H1 (cell line): ENCODE measurements around the gene DCDC2. TPM values are rescaled to one million over a fixed set of nuclear protein-coding genes. Genes with fewer than 3 reads are reported as not detected.

Experiments
- CTCF ChIA-PET: fragments of 300-600 bp; sonication (Branson Sonifier 250); formaldehyde crosslinking; loops from one replicate; lab custom pipeline; 2021; ENCODE audit not compliant: partially characterized antibody; lab: Charles Lee
- POLR2A ChIA-PET: fragments of 300-600 bp; sonication (Branson Sonifier 250); formaldehyde crosslinking; loops from one replicate; lab custom pipeline; 2021; ENCODE audit warnings: inconsistent platforms; ENCODE audit not compliant: partially characterized antibody; lab: Charles Lee
- DNase-seq, 2 experiments: peaks; one replicate each; pipeline versions ENCODE4 v3.0.0 to v3.0.0-alpha.2; 2010 to 2022; ENCODE audit warnings: low spot score in 2 of 2, low read depth in 1 of 2, mixed read lengths in 1 of 2
- FAIRE-seq: peaks from 2 replicates; lab custom pipeline; 2011; peaks lifted over from hg19 to GRCh38; lab: Jason Lieb, UNC
- H2AFZ ChIP-seq: 2 replicates; pipeline ENCODE4 v1.8.1; 2012; ENCODE audit warnings: low read length, inconsistent platforms
- H2AK5ac ChIP-seq: 2 replicates; pipeline ENCODE4 v1.6.1; 2013; ENCODE audit warnings: low read depth, low read length
- H2BK120ac ChIP-seq: replicated peaks from 2 replicates; pipeline ENCODE3; 2013; ENCODE audit warnings: low read depth, low read length, inconsistent platforms
- H2BK12ac ChIP-seq: 2 replicates; pipeline ENCODE4 v1.6.1; 2013; ENCODE audit warnings: low read depth, low read length
- H2BK15ac ChIP-seq: 2 replicates; pipeline ENCODE4 v1.6.1; 2013; ENCODE audit warnings: low read length
- H2BK20ac ChIP-seq: 2 replicates; pipeline ENCODE4 v1.6.1; 2013; ENCODE audit warnings: low read length
- H2BK5ac ChIP-seq: 2 replicates; pipeline ENCODE4 v1.6.1; 2013; ENCODE audit warnings: low read depth, low read length
- H3K14ac ChIP-seq: 2 replicates; pipeline ENCODE4 v1.6.1; 2013; ENCODE audit warnings: inconsistent platforms; ENCODE audit not compliant: insufficient read length
- H3K18ac ChIP-seq: 2 replicates; pipeline ENCODE4 v1.6.1; 2013; ENCODE audit warnings: low read length; ENCODE audit errors: extremely low read depth
- H3K23ac ChIP-seq: 2 replicates; pipeline ENCODE4 v1.6.1; 2013; ENCODE audit warnings: inconsistent platforms; ENCODE audit not compliant: insufficient read length
- H3K23me2 ChIP-seq: 2 replicates; pipeline ENCODE4 v1.6.1; 2013; ENCODE audit warnings: low read depth, low read length
- H3K27ac ChIP-seq: 2 replicates; pipeline ENCODE4 v1.6.1; 2011; ENCODE audit warnings: low read depth, low read length, inconsistent platforms
- H3K27me3 ChIP-seq, 4 experiments: replicated peaks in 1 of 4; 1 replicate in 1 of 4; 2 replicates in 3 of 4; pipeline versions ENCODE4 v1.6.1 to v1.8.1; 2011 to 2013; ENCODE audit warnings: low read length in 3 of 4, mild to moderate bottlenecking in 3 of 4, inconsistent platforms in 2 of 4, mixed read lengths in 2 of 4, moderate library complexity in 1 of 4; ENCODE audit not compliant: control insufficient read depth in 3 of 4, insufficient read depth in 3 of 4; ENCODE audit errors: extremely low read depth in 1 of 4
- H3K36me3 ChIP-seq, 4 experiments: 2 replicates each; pipeline versions ENCODE4 v1.6.1 to v1.8.1; 2011 to 2013; ENCODE audit warnings: mild to moderate bottlenecking in 4 of 4, low read length in 3 of 4, moderate library complexity in 2 of 4, control low read depth in 1 of 4, inconsistent platforms in 1 of 4; ENCODE audit not compliant: insufficient read depth in 4 of 4, control insufficient read depth in 2 of 4
- H3K4ac ChIP-seq: replicated peaks from 2 replicates; pipeline ENCODE3; 2013; ENCODE audit warnings: low read length, low read depth, mixed read lengths, inconsistent platforms; ENCODE audit not compliant: insufficient read length
- H3K4me1 ChIP-seq, 4 experiments: replicated peaks in 1 of 4; 1 replicate in 1 of 4; 2 replicates in 3 of 4; pipeline versions ENCODE4 v1.6.1 to v1.8.1; 2011 to 2013; ENCODE audit warnings: low read length in 3 of 4, inconsistent platforms in 2 of 4, mixed read lengths in 1 of 4; ENCODE audit not compliant: insufficient read depth in 4 of 4, control insufficient read depth in 3 of 4
- H3K4me2 ChIP-seq, 2 experiments: 2 replicates each; pipeline versions ENCODE4 v1.6.1 to v1.8.1; 2011 to 2013; ENCODE audit warnings: low read depth in 2 of 2, low read length in 2 of 2, control low read depth in 1 of 2, inconsistent platforms in 1 of 2, mild to moderate bottlenecking in 1 of 2; ENCODE audit not compliant: insufficient read depth in 1 of 2
- H3K4me3 ChIP-seq, 4 experiments: fragments of 200-600, 300-600 bp in 1 of 4; sonication (generic), shearing (Covaris generic), sonication (Bioruptor Twin) in 1 of 4; 2 replicates each; pipeline versions ENCODE4 v1.5.1 to v1.8.1; 2011 to 2016; ENCODE audit warnings: low read length in 4 of 4, low read depth in 3 of 4, control low read depth in 2 of 4, inconsistent platforms in 2 of 4, mild to moderate bottlenecking in 2 of 4, mixed read lengths in 1 of 4, moderate library complexity in 1 of 4; ENCODE audit not compliant: insufficient read depth in 2 of 4; ENCODE audit errors: extremely low read depth in 1 of 4
- H3K56ac ChIP-seq: replicated peaks from 2 replicates; pipeline ENCODE3; 2013; ENCODE audit warnings: low read depth, mild to moderate bottlenecking, mixed read lengths, low read length, inconsistent platforms; ENCODE audit not compliant: insufficient read length
- H3K79me1 ChIP-seq: 2 replicates; pipeline ENCODE4 v1.6.1; 2013; ENCODE audit warnings: low read depth, low read length, control low read depth
- H3K79me2 ChIP-seq, 2 experiments: 2 replicates each; pipeline versions ENCODE4 v1.6.1 to v1.8.1; 2012 to 2013; ENCODE audit warnings: low read length in 2 of 2, mild to moderate bottlenecking in 2 of 2, inconsistent platforms in 1 of 2; ENCODE audit not compliant: insufficient read depth in 2 of 2, control insufficient read depth in 1 of 2
- H3K9ac ChIP-seq, 4 experiments: replicated peaks in 1 of 4; 1 replicate in 1 of 4; 2 replicates in 3 of 4; pipeline versions ENCODE4 v1.6.1 to v1.8.1; 2011 to 2013; ENCODE audit warnings: low read depth in 3 of 4, low read length in 3 of 4, control low read depth in 2 of 4, mild to moderate bottlenecking in 2 of 4, moderate library complexity in 2 of 4, inconsistent platforms in 1 of 4; ENCODE audit errors: extremely low read depth in 1 of 4
- H3K9me3 ChIP-seq, 2 experiments: 2 replicates each; pipeline versions ENCODE4 v1.6.1 to v1.8.1; 2012 to 2013; ENCODE audit warnings: mild to moderate bottlenecking in 2 of 2, moderate library complexity in 2 of 2, control low read depth in 1 of 2, inconsistent platforms in 1 of 2, low read depth in 1 of 2, low read length in 1 of 2, mixed read lengths in 1 of 2; ENCODE audit not compliant: insufficient read depth in 2 of 2
- H4K20me1 ChIP-seq, 2 experiments: replicated peaks in 1 of 2; 2 replicates each; pipeline versions ENCODE3 to v1.8.1; 2011 to 2013; ENCODE audit warnings: inconsistent platforms in 2 of 2, low read length in 2 of 2, mild to moderate bottlenecking in 1 of 2; ENCODE audit not compliant: insufficient read depth in 2 of 2, control insufficient read depth in 1 of 2
- H4K5ac ChIP-seq: 2 replicates; pipeline ENCODE4 v1.6.1; 2013; ENCODE audit warnings: low read length, low read depth, mixed read lengths, inconsistent platforms; ENCODE audit not compliant: insufficient read length
- H4K8ac ChIP-seq: 2 replicates; pipeline ENCODE4 v1.8.0; 2013; ENCODE audit warnings: mild to moderate bottlenecking, moderate library complexity, low read length, inconsistent platforms; ENCODE audit not compliant: insufficient read depth; ENCODE audit errors: extremely low read depth
- H4K91ac ChIP-seq: replicated peaks from 2 replicates; pipeline ENCODE3; 2013; ENCODE audit warnings: low read length, mixed read lengths, inconsistent platforms; ENCODE audit not compliant: insufficient read length
- ASH2L ChIP-seq: fragments of 200-600, 300-600 bp; sonication (generic); IDR thresholded peaks from one replicate; pipeline ENCODE4 v1.7.1; 2017; ENCODE audit warnings: low read length
- CBX5 ChIP-seq: fragments of 300-800, 300-1000 bp; sonication (generic); IDR thresholded peaks from 2 replicates; pipeline ENCODE4 v1.7.1; 2016; ENCODE audit warnings: antibody characterized with exemption, low read length, low read depth
- CREB1 ChIP-seq: IDR thresholded peaks from 2 replicates; pipeline ENCODE4 v1.6.1; 2012; ENCODE audit warnings: inconsistent platforms
- JUN ChIP-seq: IDR thresholded peaks from 2 replicates; pipeline ENCODE4 v1.6.1; 2011; ENCODE audit warnings: low read depth, mild to moderate bottlenecking, improper control_type of control experiment, low read length
- NANOG ChIP-seq: IDR thresholded peaks from 2 replicates; pipeline ENCODE4 v1.6.1; 2011; ENCODE audit warnings: low read length, low read depth, mild to moderate bottlenecking, inconsistent platforms; ENCODE audit not compliant: insufficient read depth, poor library complexity, severe bottlenecking
- NRF1 ChIP-seq: IDR thresholded peaks from 2 replicates; pipeline ENCODE4 v1.6.1; 2011; ENCODE audit warnings: mild to moderate bottlenecking, low read depth, low read length, improper control_type of control experiment
- POLR2A ChIP-seq, 2 experiments: IDR thresholded peaks; 1 replicate in 1 of 2; 2 replicates in 1 of 2; pipeline ENCODE4 v1.6.1; 2011; ENCODE audit warnings: low read depth in 2 of 2, low read length in 2 of 2, mild to moderate bottlenecking in 2 of 2; ENCODE audit errors: control extremely low read depth in 1 of 2
- RAD21 ChIP-seq, 2 experiments: IDR thresholded peaks in 1 of 2; conservative IDR thresholded peaks in 1 of 2; 2 replicates each; pipeline ENCODE4 v1.6.1; 2011; ENCODE audit warnings: low read depth in 2 of 2, low read length in 2 of 2, improper control_type of control experiment in 1 of 2, inconsistent platforms in 1 of 2, mild to moderate bottlenecking in 1 of 2, moderate library complexity in 1 of 2
- SP4 ChIP-seq: IDR thresholded peaks from 2 replicates; pipeline ENCODE4 v1.6.1; 2012; ENCODE audit warnings: low read length, inconsistent platforms
- YY1 ChIP-seq: IDR thresholded peaks from 2 replicates; pipeline ENCODE4 v1.6.1; 2011; ENCODE audit warnings: low read depth, mild to moderate bottlenecking, low read length
- ZNF274 ChIP-seq: IDR thresholded peaks from 2 replicates; pipeline ENCODE4 v1.7.0; 2012; ENCODE audit warnings: low read length, borderline replicate concordance; ENCODE audit errors: extremely low read depth
- WGBS, 2 experiments: shearing (Covaris generic) in 1 of 2; methylation state at CpG; one replicate each; pipeline versions ENCODE4 v1.1.6 to v1.1.7; 2013 to 2015; ENCODE audit warnings: low lambda C conversion rate in 2 of 2, mixed read lengths in 2 of 2, inconsistent platforms in 1 of 2, low coverage in 1 of 2, missing lambda C conversion rate in 1 of 2; ENCODE audit not compliant: insufficient replicate concordance in 2 of 2, insufficient coverage in 1 of 2, insufficient read length in 1 of 2; ENCODE audit errors: extremely low coverage in 1 of 2, missing lambda C conversion rate in 1 of 2; 5-methylcytosine and 5-hydroxymethylcytosine counted together
- polyA plus RNA-seq, 7 experiments: library from polyadenylated mRNA; depleted of rRNA in 3 of 7; stranded (reverse) in 5 of 7; unstranded in 2 of 7; fragments of >200 nt in 5 of 7; fragments of 200-250 nt in 2 of 7; gene quantifications; 1 replicate in 5 of 7; 2 replicates in 1 of 7; 4 replicates in 1 of 7; pipeline versions ENCODE4 v1.2.1 to v1.2.3, GENCODE V29; 2011 to 2013; ENCODE audit warnings: missing spikeins in 2 of 7, mixed read lengths in 2 of 7
- total RNA-seq: library from RNA; stranded (reverse); fragmentation: NEBNext Ultra II Directional; extraction: Animal tissue kit (Norgen Biotek cat#: 25700); gene quantifications from 2 replicates; pipeline ENCODE4 v1.2.1, GENCODE V29; 2021
- TF ChIP-seq, protein P1 (sequence below), 3 experiments: IDR thresholded peaks; 1 replicate in 2 of 3; 2 replicates in 1 of 3; pipeline versions ENCODE4 v1.5.1 to v1.6.1; 2011; ENCODE audit warnings: low read length in 3 of 3, mild to moderate bottlenecking in 3 of 3, inconsistent platforms in 2 of 3, low read depth in 1 of 3, moderate library complexity in 1 of 3; ENCODE audit not compliant: insufficient read depth in 1 of 3; ENCODE audit errors: control extremely low read depth in 1 of 3

Gene DCDC2
- total and polyA plus RNA-seq, 2 of the 8 experiments (the other 6 are each of a cell fraction or from before 2014, with no cell fraction given), result 0.03 to 0.15 TPM

DNA sequence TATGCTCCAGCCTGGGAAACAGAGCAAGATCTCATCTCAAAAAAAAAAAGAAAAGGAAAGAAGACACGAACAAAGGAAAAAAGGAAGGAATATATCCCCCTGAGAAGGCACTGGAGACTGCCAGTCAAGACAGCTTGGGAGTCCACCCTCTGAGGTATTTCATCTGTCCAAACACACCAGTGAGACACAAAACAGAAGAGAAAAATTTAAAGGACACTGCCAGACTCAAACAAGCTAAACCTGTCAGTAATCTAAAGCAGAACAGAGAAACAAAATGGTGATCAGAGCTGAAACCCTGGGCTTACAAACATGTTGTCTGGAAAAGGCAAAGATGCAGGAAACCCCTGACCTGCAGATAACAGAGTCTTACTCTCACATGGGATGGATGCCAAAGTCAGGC is 114.9 kb downstream of the DCDC2 start:
- Histone ChIP-seq H2BK120ac (no peak overlapping the region), H3K23ac (no peak overlapping the region), H3K14ac (no peak overlapping the region), H3K36me3 (no peaks in the 10 kb centered on the region), H3K56ac (no peak overlapping the region), H3K4me3 (no peak overlapping the region), H2AK5ac (no peak overlapping the region), H2BK20ac (no peak overlapping the region), H3K4ac (no peak overlapping the region), H4K5ac (no peak overlapping the region), H3K27me3 (no peaks in the 10 kb centered on the region), H3K4me2 (no peak overlapping the region), H2BK5ac (no peak overlapping the region), H4K8ac (no peak overlapping the region), H2AFZ (no peak overlapping the region), H3K27ac (no peak overlapping the region), H2BK15ac (no peak overlapping the region), H3K79me2 (no peaks in the 10 kb centered on the region), H3K4me1 (peaks cover 0 to 3% (median 0%) of the 10 kb centered on the region in 4 experiments; a peak in 2 of 7 replicates), H3K9me3 (no peaks in the 10 kb centered on the region), H3K23me2 (no peaks in the 10 kb centered on the region), H4K91ac (no peak overlapping the region), H4K20me1 (no peaks in the 10 kb centered on the region), H3K18ac (no peak overlapping the region), H3K9ac (no peak overlapping the region), H2BK12ac (no peak overlapping the region), H3K79me1 (no peaks in the 10 kb centered on the region)
- CTCF ChIA-PET, result interaction anchor here (0.6 to 3.4 kb wide), 4 partner anchors 15 to 651 kb away, joined by 3 to 19 read pairs (median 4); no protein-coding TSS in a partner anchor
- DNase-seq (no peak), FAIRE-seq (no peak)
- POLR2A ChIA-PET, result interaction anchor here (1.0 kb wide), 1 partner anchor 9 kb away, joined by 5 read pairs; no protein-coding TSS in a partner anchor
- no CpG with 5 or more reads among the region's 1 CpG for WGBS, 2 experiments
- TF ChIP-seq JUN, result no peak
- TF ChIP-seq CREB1, result no peak
- TF ChIP-seq RAD21 (IDR thresholded peaks at IDR 0.05 in 1 of 2, conservative IDR thresholded peaks at IDR 0.05 in 1 of 2; ENCODE audit: low read depth in 2 of 2, low read length in 2 of 2), result no peak
- no peak for TF ChIP-seq NANOG
- no peak for TF ChIP-seq ZNF274
- TF ChIP-seq YY1, result no peak
- no peak for TF ChIP-seq NRF1
- no peak for TF ChIP-seq ASH2L
- TF ChIP-seq, protein P1, sequence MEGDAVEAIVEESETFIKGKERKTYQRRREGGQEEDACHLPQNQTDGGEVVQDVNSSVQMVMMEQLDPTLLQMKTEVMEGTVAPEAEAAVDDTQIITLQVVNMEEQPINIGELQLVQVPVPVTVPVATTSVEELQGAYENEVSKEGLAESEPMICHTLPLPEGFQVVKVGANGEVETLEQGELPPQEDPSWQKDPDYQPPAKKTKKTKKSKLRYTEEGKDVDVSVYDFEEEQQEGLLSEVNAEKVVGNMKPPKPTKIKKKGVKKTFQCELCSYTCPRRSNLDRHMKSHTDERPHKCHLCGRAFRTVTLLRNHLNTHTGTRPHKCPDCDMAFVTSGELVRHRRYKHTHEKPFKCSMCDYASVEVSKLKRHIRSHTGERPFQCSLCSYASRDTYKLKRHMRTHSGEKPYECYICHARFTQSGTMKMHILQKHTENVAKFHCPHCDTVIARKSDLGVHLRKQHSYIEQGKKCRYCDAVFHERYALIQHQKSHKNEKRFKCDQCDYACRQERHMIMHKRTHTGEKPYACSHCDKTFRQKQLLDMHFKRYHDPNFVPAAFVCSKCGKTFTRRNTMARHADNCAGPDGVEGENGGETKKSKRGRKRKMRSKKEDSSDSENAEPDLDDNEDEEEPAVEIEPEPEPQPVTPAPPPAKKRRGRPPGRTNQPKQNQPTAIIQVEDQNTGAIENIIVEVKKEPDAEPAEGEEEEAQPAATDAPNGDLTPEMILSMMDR (IDR thresholded peaks at IDR 0.05; ENCODE audit: control extremely low read depth in 1 of 3, insufficient read depth in 1 of 3, low read depth in 1 of 3, low read length in 3 of 3), result no peak
- no peak for TF ChIP-seq SP4
- TF ChIP-seq CBX5, result no peak
- no peak for TF ChIP-seq POLR2A (IDR thresholded peaks at IDR 0.05; ENCODE audit: control extremely low read depth in 1 of 2, low read depth in 2 of 2, low read length in 2 of 2)
